HG03520 (cell line): ENCODE data around the gene GALNT2.

ENCODE experiments used
- ATAC-seq: cut with Tn5 transposase; IDR thresholded peaks from one replicate; pipeline ENCODE4 v1.9.1; 2021; ENCODE audit warnings: mild to moderate bottlenecking, moderate library complexity; ENCODE audit not compliant: unreplicated experiment

Gene GALNT2

GRCh38 chr1:230050973-230051735 lies 15.9 kb upstream of the GALNT2 start:
- no peak for ATAC-seq

GRCh38 chr1:230052018-230052417 lies 15.0 kb upstream of the GALNT2 start:
- ATAC-seq = no peak

GRCh38 chr1:230052665-230053064 lies 14.4 kb upstream of the GALNT2 start:
- no peak for ATAC-seq

GRCh38 chr1:230054092-230054749 lies 12.8 kb upstream of the GALNT2 start:
- ATAC-seq = no peak

- ATAC-seq = no peak
Observed at GRCh38 chr1:230056098-230056497, 10.9 kb upstream of the GALNT2 start.

GRCh38 chr1:230057100-230057499 lies 9.9 kb upstream of the GALNT2 start:
- no peak for ATAC-seq

GRCh38 chr1:230057681-230058565 lies 9.1 kb upstream of the GALNT2 start:
- no peak for ATAC-seq

GRCh38 chr1:230058626-230059025 lies 8.4 kb upstream of the GALNT2 start:
- no peak for ATAC-seq

GRCh38 chr1:230061801-230062200 lies 5.2 kb upstream of the GALNT2 start:
- ATAC-seq = no peak

- no peak for ATAC-seq
Observed at GRCh38 chr1:230062521-230062920, 4.5 kb upstream of the GALNT2 start.

GRCh38 chr1:230064283-230064682 lies 2.8 kb upstream of the GALNT2 start:
- ATAC-seq = no peak

- no peak for ATAC-seq
Observed at GRCh38 chr1:230065161-230065560, 1.9 kb upstream of the GALNT2 start.

GRCh38 chr1:230065571-230065970 lies 1.5 kb upstream of the GALNT2 start:
- no peak for ATAC-seq

- ATAC-seq = no peak
Observed at GRCh38 chr1:230066031-230066430, 1.0 kb upstream of the GALNT2 start.

- ATAC-seq = peak; percentile 16
Observed at GRCh38 chr1:230067419-230067870, 407 bp downstream of the GALNT2 start.

- ATAC-seq = no peak
Observed at GRCh38 chr1:230067871-230068620, 1.0 kb downstream of the GALNT2 start.

- ATAC-seq = no peak
Observed at GRCh38 chr1:230068621-230068873, 1.5 kb downstream of the GALNT2 start.

GRCh38 chr1:230068952-230069684 lies 2.1 kb downstream of the GALNT2 start:
- no peak for ATAC-seq

- ATAC-seq = no peak
Observed at GRCh38 chr1:230069796-230070195, 2.8 kb downstream of the GALNT2 start.
